ENCODE data around the gene P2RX7.

GRCh38 chr12:121232163-121232562 lies 99.5 kb downstream of the P2RX7 start:
- TF ChIP-seq, protein P1, sequence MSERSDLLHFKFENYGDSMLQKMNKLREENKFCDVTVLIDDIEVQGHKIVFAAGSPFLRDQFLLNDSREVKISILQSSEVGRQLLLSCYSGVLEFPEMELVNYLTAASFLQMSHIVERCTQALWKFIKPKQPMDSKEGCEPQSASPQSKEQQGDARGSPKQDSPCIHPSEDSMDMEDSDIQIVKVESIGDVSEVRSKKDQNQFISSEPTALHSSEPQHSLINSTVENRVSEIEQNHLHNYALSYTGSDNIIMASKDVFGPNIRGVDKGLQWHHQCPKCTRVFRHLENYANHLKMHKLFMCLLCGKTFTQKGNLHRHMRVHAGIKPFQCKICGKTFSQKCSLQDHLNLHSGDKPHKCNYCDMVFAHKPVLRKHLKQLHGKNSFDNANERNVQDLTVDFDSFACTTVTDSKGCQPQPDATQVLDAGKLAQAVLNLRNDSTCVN (CRISPR knock-in tag; IDR thresholded peaks at IDR 0.05), result no peak
- TF ChIP-seq KLF16 (IDR thresholded peaks at IDR 0.05) (no peak), E2F1 (CRISPR knock-in tag; IDR thresholded peaks at IDR 0.05) (no peak), POLR2A (conservative IDR thresholded peaks at IDR 0.05) (no peak), FIP1L1 (IDR thresholded peaks at IDR 0.05; ENCODE audit: low read depth, low read length, poor library complexity, severe bottlenecking) (no peak), SRF (CRISPR knock-in tag; IDR thresholded peaks at IDR 0.05) (no peak), JUNB (CRISPR knock-in tag; conservative IDR thresholded peaks at IDR 0.05) (no peak), SIX5 (IDR thresholded peaks at IDR 0.05; ENCODE audit: borderline replicate concordance in 1 of 2, insufficient read depth in 1 of 2, low read depth in 1 of 2, low read length in 2 of 2) (no peak)
- TF ChIP-seq, protein P2, sequence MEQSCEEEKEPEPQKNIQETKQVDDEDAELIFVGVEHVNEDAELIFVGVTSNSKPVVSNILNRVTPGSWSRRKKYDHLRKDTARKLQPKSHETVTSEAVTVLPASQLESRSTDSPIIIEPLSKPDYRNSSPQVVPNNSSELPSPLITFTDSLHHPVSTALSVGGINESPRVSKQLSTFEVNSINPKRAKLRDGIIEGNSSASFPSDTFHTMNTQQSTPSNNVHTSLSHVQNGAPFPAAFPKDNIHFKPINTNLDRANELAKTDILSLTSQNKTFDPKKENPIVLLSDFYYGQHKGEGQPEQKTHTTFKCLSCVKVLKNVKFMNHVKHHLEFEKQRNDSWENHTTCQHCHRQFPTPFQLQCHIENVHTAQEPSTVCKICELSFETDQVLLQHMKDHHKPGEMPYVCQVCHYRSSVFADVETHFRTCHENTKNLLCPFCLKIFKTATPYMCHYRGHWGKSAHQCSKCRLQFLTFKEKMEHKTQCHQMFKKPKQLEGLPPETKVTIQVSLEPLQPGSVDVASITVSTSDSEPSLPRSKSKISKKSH (CRISPR knock-in tag; IDR thresholded peaks at IDR 0.05), result no peak
